AG10803 (cell line): Measurements from ENCODE around the gene CBFA2T3.

Experiments
- DNase-seq: peaks from one replicate; pipeline ENCODE4 v3.0.0; 2010; ENCODE audit warnings: low read depth
- H3K4me3 ChIP-seq: 2 replicates; pipeline ENCODE4 v1.5.1; 2011; ENCODE audit warnings: mild to moderate bottlenecking, low read length, control low read depth
- CTCF ChIP-seq: conservative IDR thresholded peaks from 2 replicates; pipeline ENCODE4 v1.5.1; 2011; ENCODE audit warnings: mild to moderate bottlenecking, low read length, control low read depth, inconsistent platforms

CBFA2T3 gene

GRCh38 chr16:88961011-88961410 is 16.0 kb downstream of the CBFA2T3 start:
- TF ChIP-seq CTCF: no peak
- no peak overlapping the region for H3K4me3 ChIP-seq
- DNase-seq: no peak

- no peak overlapping the region for H3K4me3 ChIP-seq
- no peak for DNase-seq
- TF ChIP-seq CTCF: no peak
Measured at GRCh38 chr16:88960516-88960915, 16.5 kb downstream of the CBFA2T3 start.

DNA sequence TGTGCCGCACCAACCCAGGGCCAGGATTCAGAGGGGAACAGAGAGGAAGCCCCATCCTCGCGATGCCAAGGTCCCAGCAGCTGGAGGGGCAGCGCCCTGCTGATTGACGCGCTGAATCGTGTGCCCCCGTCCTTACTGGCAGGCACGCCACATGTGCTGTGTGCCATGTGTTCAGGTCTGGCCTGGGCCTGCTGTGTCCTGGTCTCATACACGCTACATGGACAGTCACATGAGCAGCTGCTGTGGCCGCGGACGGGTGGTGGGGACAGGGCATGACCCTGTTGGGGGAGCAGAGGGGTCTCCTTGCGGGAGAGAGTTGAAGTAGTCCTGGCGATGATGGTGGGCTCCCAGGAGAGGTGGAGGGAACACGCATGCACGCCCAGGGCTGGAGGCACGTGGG is 18.0 kb downstream of the CBFA2T3 start:
- TF ChIP-seq CTCF: no peak

DNA sequence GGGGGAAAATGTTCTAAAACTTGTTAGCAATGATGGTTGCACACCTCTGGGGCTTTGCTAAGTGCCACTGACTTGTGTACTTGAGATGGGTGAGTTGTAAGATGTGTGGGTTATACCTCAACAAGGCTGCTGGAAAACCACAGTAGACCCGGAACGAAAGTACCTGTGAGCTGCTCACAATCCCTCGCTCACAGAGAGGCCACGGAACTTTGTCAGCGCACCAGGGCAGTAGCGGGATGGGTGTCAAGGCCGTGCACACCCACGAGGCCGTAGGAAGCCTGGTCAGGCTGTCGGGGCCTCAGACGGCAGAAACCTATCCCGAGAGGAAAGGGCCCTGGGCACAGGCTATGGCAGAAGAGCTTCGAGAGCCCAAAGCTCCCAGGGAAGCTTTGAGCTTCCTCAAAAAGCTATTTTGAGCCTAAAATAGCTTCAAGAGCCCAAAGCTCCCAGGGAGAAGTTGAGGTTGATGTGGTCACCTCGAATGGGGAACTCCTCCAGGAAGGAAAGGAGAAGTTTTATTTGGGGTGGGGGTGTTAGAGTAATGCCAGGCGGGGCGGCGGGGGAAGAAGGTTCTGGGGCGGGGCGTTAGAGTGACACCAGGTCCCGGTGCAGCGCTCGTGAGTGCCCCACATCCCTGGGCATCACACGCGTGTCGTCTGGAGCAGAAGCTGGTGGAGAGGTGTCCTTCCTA is 19.0 kb downstream of the CBFA2T3 start:
- DNase-seq: no peak
- no peak overlapping the region for H3K4me3 ChIP-seq
- no peak for TF ChIP-seq CTCF

More for the DNA sequence above, 18.0 kb downstream of the CBFA2T3 start:
- H3K4me3 ChIP-seq: no peak overlapping the region
- DNase-seq: no peak

- no peak for DNase-seq
- no peak for TF ChIP-seq CTCF
- no peak overlapping the region for H3K4me3 ChIP-seq
Measured at GRCh38 chr16:88957433-88957767, 19.6 kb downstream of the CBFA2T3 start.

DNA sequence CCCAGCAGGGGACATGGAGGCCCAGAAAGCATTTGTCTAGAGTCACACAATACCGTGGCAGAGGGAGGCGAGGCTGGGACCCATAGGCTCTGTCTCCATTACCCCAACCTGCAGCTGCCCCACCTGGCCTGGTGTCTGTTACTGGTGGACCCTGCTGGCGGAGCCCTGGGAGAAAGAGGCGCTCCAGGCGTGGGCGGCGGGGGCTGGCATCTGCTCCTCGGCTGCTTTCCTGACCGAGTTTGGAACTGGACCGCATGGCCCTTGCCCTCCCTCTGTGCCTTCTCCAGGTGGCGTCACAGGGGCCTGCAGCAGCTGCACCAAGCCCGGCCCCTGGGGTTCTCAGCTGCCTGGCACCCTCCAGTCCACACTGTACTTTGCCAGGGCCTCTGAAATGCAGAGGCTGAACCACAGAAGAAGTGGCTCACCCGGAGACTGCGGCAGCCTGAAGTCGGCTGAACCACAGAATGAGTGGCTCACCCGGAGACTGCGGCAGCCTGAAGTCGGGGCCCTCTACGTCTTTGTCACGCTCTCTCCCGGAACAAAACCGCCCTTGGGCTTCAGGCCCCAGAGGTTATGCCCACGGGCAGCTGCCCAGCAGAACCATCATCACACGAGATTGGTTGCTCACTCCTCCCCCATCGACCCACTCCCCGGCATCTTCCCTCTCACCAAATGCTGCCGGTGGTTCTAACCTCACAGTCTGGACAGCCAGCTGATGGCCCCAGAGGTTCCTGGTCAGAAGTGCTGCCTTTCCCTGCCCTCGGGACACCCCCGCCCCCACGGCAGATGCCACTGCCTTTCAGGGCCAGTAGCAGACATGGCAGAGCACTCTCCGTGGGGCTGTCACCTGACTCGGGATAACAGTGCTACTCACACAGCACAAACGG is 20.2 kb downstream of the CBFA2T3 start:
- TF ChIP-seq CTCF: no peak
- no peak overlapping the region for H3K4me3 ChIP-seq
- no peak for DNase-seq

- no peak for TF ChIP-seq CTCF
- H3K4me3 ChIP-seq: no peak overlapping the region
- no peak for DNase-seq
Measured at GRCh38 chr16:88955906-88956305, 21.1 kb downstream of the CBFA2T3 start.
